ENCODE measurements around the gene WDR46.

- TF ChIP-seq CTCF (conservative IDR thresholded peaks at IDR 0.05; ENCODE audit: low read depth in 2 of 2) (peak; percentile 67 to 95), POLR2AphosphoS5 (IDR thresholded peaks at IDR 0.05; ENCODE audit: low read depth) (no peak), EZH2 (IDR thresholded peaks at IDR 0.05; ENCODE audit: low read depth, unreplicated experiment) (no peak), ZNF462 (CRISPR knock-in tag; IDR thresholded peaks at IDR 0.05) (no peak), JUNB (IDR thresholded peaks at IDR 0.05; ENCODE audit: unreplicated experiment) (no peak)
Observed at GRCh38 chr6:33247977-33248642, 40.9 kb downstream of the WDR46 start.
